GM10266 (cell line): ENCODE data around the gene DBNDD2.

Source experiments
- DNase-seq: peaks from one replicate; pipeline ENCODE4 v3.0.0; 2012; ENCODE audit errors: extremely low spot score
- TF ChIP-seq, protein P1 (sequence below): IDR thresholded peaks from 2 replicates; pipeline ENCODE4 v1.5.1; 2012; ENCODE audit warnings: mild to moderate bottlenecking, low read depth; ENCODE audit not compliant: control insufficient read depth, insufficient read depth; ENCODE audit errors: missing control alignments

The DBNDD2 gene

DNA sequence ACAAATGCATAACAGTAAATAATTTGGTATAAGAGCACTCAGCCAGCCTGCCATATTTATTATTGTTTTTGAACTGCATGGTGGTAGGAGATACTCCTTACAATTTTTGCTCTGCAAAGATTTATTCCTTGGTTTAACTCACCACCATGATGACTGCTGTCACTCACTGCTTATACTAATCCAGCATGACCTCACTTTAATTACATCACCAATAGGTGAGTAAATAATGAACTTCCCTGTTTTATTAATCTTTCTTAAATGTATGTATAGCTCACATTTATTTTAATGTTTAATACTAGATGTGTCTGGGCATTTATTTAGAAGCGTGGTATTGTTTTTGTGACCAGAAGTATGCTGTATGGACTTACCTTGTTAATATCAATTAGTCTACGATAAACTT, 17.2 kb upstream of the DBNDD2 start:
- DNase-seq = no peak
- TF ChIP-seq, protein P1, sequence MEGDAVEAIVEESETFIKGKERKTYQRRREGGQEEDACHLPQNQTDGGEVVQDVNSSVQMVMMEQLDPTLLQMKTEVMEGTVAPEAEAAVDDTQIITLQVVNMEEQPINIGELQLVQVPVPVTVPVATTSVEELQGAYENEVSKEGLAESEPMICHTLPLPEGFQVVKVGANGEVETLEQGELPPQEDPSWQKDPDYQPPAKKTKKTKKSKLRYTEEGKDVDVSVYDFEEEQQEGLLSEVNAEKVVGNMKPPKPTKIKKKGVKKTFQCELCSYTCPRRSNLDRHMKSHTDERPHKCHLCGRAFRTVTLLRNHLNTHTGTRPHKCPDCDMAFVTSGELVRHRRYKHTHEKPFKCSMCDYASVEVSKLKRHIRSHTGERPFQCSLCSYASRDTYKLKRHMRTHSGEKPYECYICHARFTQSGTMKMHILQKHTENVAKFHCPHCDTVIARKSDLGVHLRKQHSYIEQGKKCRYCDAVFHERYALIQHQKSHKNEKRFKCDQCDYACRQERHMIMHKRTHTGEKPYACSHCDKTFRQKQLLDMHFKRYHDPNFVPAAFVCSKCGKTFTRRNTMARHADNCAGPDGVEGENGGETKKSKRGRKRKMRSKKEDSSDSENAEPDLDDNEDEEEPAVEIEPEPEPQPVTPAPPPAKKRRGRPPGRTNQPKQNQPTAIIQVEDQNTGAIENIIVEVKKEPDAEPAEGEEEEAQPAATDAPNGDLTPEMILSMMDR = no peak

DNA sequence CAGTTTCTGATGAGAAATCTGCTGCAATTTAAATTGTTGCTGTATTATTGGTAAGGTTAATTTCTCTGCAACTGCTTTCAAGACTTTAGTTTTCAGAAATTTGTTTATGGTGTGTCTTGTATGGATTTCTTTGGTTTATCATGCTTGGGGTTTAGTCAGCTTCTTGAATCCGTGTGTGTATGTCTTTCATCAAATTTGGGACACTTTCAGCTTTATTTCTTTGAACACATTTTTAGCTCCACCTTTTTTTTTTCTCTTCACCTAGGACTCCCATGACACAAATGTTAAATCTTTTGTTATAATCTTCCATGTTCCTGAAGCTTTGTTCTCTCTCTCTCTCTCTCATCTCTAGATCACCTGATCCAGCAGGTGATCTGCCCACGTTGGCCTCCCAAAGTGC, 16.5 kb upstream of the DBNDD2 start:
- TF ChIP-seq, protein P1 = no peak
- no peak for DNase-seq

DNA sequence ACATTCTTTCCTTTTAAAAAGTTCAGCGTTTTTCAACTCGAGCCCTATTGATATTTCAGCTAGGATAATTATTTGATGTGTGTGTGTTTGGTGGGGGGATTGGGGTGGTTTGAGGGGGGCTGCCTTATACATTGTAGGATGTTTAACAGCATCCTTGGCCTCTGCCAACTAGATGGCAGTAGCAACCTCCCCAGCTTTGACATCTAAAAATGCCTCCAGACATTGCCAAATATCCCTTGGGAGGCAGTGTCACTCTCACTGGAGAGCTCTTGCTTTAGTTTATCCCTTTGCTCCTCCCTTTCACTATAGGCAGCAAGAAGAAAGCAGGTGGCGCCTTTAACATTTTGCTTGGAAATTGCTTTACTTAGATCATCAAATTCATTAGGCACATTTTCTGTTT, 15.4 kb upstream of the DBNDD2 start:
- no peak for DNase-seq
- TF ChIP-seq, protein P1 = no peak

DNA sequence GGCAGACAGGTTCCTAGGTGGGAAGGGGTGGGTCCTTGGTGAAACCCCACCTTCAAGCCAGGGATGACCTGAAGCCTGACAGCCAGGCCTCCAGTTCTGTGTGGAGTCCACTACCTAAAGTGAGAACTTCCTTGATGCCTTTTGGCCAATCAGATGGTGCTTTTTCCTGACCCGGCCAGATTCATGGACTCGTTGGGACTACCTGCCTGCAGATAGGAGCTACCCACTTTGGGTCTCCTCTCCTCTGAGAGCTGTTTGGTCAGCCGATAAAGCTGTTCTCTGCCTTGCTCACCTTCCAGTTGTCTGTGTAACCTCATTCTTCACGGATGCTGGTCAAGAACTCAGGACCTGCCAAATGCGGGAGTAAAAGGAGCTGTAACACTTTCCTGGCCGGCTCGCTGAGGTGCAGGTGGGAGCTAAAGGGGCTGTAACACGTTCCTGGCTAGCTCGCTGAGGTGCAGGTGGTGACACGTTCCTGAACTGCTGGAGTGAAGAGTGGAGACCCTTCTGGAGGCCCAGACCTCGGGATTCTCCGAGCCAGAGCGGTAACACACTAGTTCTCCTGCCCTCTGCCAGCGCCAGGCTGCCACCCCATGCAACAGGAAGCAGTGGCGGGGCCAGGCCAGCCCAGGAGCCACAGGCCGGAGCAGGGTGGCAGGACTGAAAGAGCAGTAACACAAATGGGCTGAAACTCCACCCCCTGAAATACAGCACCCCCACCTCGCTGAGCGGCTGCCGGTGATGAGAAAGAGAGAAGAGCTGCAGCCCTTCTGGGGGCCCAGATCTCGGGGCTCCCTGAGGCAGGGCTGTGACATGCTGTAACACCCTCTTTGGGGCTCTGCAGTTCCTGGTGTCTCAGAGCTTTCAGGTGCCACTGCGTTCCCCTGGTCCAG, 13.6 kb upstream of the DBNDD2 start:
- TF ChIP-seq, protein P1 = no peak
- no peak for DNase-seq

DNA sequence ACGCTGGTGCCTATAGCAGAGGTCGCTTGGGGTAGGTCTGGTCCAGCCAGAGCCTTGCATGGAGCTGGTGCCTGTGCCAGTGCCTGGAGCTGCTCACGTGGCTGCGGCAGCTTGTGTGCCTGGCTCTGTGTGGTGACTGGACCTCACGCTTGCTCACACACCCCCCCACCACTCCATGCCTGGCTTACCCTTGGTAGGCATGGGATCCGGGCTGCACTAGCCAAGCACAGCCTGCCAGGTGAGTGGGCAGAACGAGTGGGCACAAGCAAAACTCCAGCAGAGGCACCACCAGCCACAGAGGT, 13.0 kb upstream of the DBNDD2 start:
- no peak for DNase-seq
- TF ChIP-seq, protein P1 = no peak

DNA sequence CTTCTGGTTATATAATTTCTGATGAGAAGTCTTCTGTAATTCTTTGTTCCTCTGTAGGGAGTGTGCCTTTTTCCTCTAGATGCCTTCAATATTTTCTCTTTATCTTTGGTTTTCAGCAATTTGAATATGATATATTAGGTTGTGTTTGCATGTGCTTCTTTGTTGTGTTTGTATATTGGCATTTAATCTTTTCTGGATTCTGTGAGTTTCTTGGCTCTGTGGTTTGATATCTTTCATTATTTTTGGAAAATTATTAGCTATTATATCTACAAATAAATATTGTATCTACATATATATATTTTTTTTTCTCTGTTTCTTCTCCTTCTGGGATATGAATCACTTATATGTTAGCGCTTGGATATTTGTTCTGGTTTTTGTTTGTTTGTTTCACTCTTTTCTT, 9.1 kb upstream of the DBNDD2 start:
- no peak for DNase-seq
- TF ChIP-seq, protein P1 = no peak

DNA sequence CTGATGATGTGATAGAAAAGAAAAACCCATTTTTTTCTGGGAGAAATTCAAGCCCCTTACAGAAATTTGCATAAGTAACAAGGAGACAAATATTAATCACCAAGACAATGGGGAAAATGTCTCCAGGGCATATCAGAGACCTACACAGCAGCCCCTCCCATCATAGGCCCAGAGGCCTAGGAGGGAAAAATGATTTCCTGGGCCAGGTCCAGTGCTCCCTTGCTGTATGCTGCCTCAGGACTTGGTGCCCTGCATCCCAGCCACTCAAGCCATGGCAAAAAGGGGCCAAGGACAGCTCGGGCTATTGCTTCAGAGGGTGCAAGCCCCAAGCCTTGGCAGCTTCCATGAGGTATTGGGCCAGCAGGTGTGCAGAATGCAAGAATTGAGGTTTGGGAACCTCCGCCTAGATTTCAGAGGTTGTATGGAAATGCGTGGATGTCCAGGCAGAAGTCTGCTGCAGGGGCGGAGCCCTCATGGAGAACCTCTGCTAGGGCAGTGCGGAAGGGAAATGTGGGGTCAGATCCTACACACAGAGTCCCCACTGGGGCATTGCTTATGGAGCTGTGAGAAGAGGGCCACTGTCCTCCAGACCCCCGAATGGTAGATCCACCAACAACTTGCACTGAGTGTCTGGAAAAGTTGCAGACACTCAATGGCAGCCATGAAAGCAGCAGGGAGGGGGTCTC, 7.6 kb upstream of the DBNDD2 start:
- TF ChIP-seq, protein P1 = no peak
- no peak for DNase-seq
